Activated T-cell treated with anti-CD3 and anti-CD28 coated beads for 24 hours (primary cell): Measurements from ENCODE around the gene CNTN1.
"Not testable (repeated sequence)": the region's sequence is repeated elsewhere in the genome, so short reads cannot be mapped to it uniquely, and the experiment has no call there.

Experiments
- DNase-seq: peaks from one replicate; pipeline ENCODE4 v3.0.0-alpha.2; 2020; ENCODE audit warnings: low read depth

Gene CNTN1

DNA sequence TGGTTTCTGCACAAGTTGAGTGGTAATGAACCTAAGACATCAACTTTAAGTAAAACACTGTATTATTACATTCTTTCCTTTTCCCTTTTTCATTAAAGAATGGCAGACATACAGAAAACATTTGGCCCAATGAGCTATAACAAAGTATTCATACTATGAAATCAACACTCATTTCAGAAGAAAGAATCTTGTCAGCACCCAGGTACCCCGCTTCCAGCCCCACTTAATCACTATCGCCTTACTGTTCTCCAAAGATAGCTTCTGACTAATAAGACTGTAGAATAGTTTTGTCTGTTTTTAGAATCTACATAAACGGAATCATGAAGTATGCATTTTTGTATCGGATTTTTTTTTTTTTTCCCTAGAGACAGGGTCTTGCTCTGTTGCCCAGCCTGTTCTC, 9.5 kb downstream of the CNTN1 start:
- DNase-seq: no peak

DNA sequence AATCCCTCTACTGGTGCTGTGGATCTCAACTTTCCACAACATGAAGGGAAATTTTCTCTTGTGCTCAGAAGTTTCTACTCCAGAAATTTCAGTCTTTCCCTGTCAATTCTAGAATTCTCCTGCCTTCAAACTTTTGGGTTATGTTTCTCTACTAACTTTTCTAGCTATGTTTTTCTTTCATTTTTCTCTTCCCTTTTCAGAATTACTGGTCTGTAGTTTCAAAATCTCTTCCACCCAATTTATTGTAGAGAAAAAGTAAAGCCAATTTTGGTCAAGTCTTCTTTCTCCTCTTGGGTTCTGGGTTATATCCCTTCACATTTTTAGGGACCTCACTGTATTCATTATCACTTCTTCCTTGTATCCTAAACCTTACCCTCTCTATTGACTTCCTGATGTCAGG, 18.9 kb downstream of the CNTN1 start:
- no peak for DNase-seq

DNA sequence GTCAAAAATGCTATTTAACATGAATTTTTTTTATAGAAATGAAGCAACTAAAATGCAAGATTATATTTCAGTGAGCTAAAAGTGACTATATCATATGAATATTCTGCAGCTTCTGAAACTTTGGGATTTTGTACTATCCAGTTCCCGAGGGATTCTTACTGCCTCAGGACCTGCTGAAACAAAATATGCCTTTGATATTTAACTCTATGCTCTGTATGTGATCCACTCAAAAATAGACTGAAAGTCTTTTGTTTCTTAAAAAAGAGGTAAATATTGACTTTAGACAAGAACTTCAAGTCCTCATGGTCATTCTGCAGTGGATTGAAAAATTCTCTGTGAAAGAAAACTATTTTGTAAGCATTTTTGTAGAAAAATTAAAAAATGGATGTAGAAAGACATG, 22.4 kb downstream of the CNTN1 start:
- DNase-seq: no peak

DNA sequence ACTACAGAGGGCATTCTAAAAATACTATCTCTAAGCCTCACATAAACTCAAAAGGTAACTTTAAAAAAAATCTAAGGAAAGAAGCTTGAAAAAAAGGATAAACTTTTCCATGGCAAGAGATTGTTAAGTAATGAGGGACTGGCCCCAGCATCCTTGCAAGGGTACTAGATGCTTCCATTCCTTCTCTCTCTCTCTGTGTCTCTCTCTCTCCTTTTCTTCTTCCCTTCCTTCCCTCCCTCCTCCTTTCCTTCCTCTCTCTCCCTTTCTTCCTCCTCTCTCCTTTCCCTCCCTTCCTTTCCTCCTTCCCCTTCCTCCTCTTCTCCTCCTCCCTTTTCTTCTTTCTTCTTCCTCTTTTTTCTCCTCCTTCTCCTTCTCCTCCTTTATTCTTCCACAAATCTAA, 23.8 kb downstream of the CNTN1 start:
- DNase-seq: no peak

DNA sequence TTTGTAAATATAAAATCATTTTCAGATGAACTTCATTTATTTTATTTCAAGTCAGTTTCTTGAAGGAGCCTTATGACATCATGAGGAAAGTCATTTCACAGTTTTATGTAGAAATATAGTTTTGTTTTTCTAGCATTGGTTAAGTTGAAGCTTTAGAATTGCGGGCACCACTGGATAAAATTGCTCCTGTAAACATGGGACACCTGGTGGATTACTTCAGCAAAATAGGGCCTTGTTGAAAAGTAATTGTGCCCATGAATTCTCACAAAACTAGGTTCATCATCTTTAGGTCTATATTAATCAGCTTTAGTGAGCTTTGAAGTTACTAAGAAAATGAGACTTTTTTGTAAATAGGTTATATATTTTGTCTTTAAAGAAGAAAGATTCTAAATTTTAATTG, 25.3 kb downstream of the CNTN1 start:
- DNase-seq: no peak

DNA sequence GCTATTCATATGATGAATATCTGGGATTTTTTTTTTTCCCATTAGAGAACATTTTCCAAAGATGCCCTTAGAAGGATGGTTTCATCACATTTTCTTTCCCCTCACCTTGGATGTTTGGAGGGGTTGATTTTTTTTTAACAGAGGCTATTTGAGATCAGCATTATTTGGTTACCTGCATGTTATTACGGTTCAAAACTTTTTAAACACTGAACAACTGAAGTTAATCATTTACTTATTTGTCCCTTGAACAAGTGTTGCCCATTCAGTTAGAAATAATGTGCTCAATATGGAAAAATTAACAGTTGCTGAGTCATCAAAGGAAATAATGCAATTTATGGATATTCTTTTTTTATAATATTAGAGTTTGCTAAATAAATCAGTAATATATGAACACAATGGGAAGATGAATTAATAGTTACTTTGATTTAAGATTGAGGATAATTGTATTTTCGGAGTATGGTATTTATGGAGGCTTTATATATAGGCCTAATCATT, 26.7 kb downstream of the CNTN1 start:
- no peak for DNase-seq

DNA sequence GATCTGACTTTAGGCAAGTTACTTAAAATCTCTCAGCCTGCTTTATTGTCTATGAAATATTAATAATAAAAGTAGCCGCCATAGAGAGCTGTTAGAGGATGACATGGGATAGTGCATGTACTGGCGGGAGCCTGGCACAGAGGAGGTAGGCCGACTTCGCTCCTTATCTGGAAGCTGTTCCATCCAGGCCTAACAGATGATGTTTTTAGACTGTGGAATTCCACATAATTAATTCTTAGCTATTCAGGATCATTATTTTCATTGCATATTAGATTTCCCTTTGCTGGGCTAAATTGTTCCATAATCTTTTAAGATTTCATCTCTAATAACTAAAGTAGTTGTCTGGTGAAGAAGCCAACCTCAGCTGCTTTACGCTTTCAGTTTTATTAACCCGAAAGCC, 30.8 kb downstream of the CNTN1 start:
- no peak for DNase-seq

DNA sequence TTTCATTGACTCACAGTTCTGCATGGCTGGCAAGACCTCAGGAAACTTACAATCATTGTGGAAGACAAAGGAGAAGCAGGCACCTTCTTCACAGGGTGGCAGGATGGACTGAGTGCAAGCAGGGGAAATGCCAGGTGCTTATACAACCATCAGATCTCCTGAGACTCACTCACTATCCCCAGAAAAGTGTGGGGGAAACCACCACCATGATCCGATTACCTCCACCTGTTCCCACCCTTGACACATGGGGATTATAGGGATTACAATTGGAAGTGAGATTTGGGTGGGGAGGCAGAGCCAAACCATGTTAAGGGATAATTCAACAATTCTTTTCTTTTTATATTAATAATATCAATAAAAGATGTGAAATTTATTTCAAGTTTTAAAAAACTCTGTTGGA, 34.1 kb downstream of the CNTN1 start:
- DNase-seq: no peak

DNA sequence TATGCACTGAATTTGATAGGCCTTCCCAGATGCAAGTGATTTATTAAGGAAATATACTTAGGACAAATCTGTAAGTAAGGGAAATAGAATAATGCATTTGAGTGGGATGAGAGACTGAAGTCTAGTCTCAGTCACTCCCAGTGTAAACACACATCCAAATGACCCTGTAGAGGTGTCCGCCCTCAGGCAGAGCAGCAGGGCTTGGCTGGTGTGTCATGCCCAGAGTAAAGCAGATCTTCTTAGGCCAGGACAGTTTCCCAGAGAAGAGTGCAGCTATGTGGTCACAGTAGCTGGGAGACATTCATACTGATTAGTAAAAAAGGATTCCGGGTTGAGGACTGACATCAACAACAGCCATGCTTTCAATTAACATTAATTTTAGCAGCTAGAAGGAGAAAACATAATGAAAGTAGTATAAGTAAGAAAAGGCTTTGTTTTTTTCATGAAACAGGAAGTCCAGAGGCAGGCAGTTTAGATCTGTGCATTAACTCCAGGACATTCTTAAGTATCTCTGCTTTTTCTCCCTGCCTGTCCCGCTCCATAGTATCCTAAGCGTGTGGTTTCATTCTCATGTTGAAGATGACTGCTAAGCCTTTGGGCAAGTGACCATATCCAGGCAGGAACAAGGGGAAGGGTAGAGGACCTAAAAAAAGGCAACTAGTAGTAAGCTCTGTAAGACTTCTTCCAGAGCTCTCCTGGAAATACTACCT, 35.7 kb downstream of the CNTN1 start:
- no peak for DNase-seq

DNA sequence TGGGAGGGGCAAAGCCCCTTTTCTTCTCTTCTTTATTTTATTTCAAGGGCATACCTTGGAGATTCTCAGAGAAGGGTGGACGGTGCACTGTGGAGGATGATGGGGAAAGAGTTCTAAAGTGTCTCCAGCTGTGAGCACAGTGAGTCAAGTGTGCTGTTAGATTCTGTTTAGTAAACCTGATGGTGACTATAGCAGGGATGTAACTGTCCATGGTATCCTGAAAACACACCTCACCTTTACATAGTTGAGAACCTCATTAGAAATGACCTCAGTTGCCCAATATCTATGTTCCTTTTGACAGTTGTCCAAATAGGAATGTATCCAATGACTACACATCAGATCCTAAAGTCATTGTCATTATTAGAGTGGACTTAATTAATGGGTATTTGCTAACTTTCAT, 38.0 kb downstream of the CNTN1 start:
- no peak for DNase-seq

DNA sequence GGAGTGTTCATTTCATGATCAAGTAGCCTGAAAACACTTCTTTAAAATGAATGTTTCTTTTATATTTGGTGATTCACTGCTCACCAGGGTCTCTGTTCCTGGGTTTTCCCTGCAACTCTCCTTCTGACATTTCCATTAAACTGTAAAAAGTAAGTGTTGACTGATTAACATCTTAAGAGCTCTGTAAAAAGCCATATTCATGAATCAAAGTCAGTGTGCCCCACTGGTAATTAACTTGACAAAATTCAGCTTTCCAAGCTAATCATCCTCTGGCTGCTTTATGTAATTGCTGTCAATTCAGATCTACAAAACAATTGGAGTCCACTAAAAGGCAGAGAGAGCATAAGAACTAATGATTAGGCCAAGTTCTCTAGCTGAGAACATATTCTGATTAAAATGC, 41.6 kb downstream of the CNTN1 start:
- no peak for DNase-seq

DNA sequence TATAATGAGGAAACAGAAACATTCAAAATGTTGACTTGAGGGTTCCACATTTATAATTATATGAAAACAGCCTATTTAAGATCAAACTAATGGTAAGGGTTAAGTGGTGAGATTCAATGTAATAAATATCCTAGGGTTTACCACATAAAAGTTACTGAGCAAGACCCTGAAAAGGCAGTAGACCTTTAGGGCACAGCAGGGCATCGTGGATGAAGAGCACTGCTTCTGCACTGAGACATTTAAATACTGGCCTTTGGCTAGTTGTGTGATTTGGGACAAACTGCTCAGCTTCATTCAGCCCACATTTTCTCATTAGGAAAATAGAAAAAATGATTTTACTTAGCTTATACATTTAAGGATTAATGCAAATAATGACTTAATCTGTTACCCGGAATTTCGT, 42.0 kb downstream of the CNTN1 start:
- DNase-seq: no peak

DNA sequence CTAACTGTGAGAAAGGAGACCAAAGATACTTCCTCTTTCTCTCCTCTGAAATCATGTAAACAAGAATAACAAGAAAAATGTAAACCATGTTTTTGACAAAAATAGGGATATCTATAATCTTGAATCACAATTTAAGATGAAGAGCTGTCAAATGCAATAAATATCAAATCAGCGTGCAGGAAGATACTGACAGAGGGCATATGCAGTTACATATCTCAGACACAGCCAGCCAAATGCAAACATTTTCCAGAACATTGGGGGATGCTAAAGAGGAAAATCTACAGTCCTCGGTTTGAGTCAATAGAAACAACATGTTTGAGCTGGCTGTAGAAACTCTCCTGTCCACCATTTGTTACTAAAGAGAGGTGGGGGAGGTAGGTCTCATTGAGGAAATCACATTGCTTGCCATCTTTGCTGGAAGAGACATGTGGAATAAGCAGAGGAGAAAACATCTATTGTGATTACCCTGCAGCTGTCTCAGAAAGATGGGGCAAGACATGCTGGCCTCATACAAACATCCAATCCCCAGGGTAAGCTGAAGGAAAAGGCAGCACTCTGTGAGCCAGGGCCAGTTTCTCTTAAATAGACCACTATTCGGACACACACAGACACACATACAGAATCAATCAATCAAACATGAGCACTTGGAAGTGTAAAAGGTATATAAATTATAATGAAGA, 43.5 kb downstream of the CNTN1 start:
- DNase-seq: no peak

DNA sequence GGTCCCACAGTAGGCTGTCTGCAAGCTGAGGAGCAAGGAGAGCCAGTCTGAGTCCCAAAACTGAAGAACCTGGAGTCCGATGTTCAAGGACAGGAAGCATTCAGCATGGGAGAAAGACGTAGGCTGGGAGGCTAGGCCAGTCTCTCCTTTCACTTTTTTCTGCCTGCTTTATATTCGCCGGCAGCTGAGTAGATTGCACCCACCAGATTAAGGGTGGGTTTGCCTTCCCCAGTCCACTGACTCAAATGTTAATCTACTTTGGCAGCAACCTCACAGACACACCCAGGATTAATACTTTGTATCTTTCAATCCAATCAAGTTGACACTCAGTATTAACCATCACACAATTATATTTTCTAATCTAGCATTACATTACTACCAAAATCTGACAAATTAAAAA, 45.2 kb downstream of the CNTN1 start:
- not testable (repeated sequence) for DNase-seq

DNA sequence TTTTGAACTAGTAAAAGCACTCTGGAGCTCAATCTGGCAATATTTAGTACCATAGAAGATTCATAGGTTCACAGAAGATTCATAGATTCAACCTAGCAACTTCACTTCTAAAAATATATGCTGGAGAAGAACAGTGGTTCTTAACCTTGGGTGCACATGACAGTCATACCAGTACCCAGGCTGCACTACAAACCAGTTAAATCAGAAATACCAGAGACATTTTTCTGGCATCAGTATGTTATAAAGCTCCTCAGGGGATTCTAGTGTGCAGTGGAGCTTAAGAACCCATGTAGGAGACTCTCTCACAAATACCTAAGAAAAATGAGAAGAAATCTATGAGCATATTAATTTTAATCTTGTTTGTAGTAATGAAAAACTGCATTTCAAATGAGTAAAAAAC, 46.6 kb downstream of the CNTN1 start:
- DNase-seq: no peak

DNA sequence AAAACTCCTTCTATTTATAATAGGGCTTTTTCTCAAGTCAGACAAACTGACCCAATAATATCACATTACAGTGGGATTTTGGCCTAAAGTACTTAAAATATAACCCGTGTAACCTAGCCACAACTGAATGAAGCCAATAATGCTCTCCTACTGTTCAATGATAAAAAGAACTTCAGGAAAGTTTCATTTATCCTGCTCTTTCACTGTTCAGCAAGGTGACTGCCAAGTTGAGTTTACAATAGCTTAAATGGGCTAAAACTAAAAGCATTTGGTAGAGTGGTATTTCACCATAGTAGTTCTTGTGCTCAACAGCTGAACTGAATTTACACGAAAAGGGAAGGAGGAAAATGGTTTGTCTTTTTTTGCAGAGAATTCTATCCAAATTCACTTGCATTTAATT, 49.8 kb downstream of the CNTN1 start:
- DNase-seq: no peak

DNA sequence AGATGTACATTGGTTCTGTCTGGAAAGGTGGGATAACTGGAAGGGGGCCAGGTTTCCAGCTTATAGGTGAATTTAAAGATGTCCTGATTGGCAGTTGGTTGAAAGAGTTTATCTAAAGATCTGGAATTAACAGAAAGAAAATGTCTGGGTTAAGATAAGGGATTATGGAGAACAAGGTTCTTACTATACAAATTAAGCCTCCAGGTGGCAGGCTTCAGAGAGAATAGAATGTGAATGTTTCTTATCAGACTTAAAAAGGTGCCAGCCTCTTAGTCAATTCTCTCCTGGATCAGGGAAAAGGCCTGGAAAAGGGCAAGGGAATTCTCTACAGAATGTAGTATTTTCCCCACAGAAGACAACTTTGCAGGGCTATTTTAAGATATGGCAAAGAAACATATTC, 53.1 kb downstream of the CNTN1 start:
- no peak for DNase-seq

DNA sequence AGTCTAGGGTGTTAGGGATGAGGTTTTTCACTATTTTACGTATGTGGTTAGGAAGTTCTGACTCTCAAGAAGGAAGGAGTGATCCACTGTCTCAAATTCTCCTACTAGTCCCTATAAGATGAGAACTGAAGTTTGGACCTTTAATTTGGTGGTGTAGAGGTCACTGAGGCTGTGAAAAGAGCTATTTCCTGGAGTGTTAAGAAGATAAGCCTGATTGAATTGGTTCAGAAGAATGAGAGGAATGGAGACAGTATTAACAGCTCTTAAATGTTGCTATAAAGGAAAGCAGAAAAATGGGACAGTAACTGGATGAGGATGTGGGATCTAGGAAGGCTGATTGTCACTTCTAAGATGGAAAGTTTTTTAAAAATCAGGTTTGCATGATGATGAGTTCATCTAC, 57.6 kb downstream of the CNTN1 start:
- DNase-seq: no peak

DNA sequence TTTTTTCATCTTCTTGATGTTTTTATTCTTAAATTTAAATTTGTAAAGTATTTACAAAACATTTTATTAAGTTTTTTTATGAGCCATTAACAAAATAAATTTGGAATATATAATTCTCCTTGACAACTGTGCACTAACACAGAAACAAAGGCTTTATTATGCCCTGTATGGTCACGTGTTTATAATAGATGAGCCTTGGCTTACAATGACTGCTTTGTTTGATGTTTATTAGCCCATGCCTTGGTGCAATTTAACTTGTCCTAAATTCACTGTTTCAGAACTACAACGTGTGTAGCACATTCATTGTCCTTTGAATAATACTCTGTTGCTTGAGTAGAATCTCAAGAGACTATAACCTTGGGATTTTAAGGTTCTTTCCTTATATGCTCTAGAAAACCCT, 59.8 kb downstream of the CNTN1 start:
- no peak for DNase-seq

DNA sequence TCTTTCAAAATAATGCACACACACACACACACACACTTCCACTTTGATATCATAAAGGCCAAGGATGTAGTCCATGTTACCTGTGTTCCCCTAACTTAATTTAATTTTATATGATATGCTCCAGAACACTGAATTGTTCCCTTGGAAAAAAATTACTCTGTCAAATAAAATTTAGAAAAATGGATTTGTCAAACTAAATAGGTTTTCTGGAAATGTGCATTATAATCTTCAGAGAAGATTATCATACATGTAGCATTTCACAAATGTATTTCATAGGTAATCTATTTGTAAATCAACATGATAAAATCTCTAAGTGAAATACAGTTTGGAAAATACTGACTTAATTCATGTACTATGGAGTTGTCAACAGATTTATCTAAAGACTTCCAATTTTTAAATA, 68.6 kb downstream of the CNTN1 start:
- DNase-seq: no peak

DNA sequence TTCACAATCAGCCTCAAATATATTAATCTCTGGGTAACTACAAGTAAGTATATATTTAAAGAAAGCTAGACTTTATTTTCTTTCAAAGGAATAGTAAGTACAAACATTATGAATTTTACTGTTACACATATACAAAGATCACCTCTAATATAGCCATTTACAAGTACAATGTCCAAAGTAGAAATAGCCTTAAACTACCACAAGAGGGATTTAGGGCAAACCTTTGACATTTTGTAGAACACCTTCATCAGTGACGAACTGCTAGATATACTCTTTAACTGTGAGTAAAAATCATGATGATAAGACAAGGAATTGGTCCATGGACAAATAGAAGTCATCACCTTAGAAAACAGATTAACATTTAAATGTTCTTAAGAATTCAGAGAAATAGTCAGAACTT, 69.8 kb downstream of the CNTN1 start:
- DNase-seq: no peak

DNA sequence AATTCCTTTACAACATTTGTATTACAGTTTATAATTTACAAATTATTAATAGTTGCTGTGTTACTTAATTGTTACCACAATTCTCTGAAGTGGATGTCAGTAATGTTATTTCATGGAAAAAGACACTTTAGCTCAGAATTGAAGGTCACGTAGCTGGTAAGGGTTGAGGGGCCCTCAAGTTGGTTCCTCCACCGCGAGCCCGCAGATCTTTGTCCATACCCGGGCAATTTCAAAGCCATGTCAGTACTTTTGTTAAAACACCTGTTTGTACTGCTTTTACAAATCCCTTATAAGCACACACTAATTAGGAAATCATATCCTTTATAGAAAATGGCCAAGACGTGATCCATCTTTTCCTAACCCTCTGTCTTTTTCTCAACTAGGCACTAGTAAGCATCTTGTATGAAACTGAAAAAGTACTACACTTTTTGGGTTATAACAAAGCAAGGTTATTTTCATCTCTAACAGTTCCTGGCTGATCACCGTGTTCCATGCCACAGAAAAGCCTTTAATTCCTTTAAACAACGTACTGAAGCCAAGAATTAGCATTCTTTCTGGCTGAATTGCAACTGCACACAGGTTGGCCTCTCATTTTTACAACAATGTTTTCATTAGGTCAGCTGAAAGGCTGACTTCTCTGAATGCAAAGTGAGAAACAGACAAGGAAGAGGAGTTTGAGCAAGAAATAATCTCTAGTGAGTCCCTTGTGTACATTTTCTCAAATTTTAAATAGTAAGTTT, 76.1 kb downstream of the CNTN1 start:
- DNase-seq: no peak

DNA sequence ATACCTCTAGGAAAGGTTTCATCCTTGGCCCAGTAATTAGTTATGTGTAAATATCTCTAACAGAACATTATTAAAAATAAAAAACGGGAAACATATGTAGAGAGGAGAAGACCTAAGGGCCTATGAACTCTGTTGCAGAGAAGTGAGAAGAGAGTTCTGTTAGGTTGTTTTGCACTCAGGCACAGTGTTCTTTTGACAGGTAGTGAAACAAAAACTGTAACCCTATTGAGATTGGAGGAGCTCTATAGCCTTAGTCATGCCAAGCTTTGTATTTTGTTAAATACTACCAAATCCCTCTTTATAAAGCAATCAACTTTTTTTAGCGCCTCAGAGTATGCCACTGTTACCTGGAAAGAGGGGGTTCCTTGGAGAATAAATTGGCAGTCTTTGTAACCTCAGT, 77.6 kb downstream of the CNTN1 start:
- DNase-seq: no peak
